Measurements from ENCODE around the gene ADTRP. TPM values are rescaled to one million over a fixed set of nuclear protein-coding genes. Genes with fewer than 3 reads are reported as not detected.

Gene ADTRP
- polyA plus RNA-seq, 1 donor (not counting 4 experiments of a cell fraction or from before 2014, with no cell fraction given), result 16.7 TPM

DNA sequence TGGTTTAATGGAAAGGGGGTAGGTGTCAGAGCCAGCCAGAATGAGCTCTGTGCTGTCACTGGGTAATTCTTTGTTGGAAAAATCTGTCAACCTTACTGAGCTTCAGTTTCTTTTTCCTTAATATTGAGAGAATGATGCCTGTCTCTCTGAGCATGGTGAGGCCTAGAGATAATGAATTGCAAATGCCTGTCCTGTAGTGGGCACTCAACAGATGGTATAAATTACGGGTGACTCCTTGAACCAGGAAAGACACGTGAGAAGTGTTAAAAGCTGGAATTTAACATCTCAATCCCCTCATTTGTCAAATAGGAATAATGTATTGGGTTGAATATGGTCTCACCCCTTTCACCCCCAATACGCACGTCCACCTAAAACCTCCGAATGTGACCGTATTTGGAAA, 74.9 kb downstream of the ADTRP start:
- H3K27me3 ChIP-seq (ENCODE audit: control insufficient read depth, extremely low read depth, insufficient read depth, low read length), result no peaks in the 10 kb centered on the region
- no peaks in the 10 kb centered on the region for H3K79me2 ChIP-seq (ENCODE audit: control insufficient read depth, insufficient read depth, low read length)
- H3K4me2 ChIP-seq (ENCODE audit: control insufficient read depth, extremely low read depth, insufficient read depth, low read depth, low read length), result no peak overlapping the region
- no peaks in the 10 kb centered on the region for H3K9me1 ChIP-seq (ENCODE audit: control insufficient read depth, extremely low read depth, insufficient read depth, low read length)
- DNase-seq (ENCODE audit: low read depth, low spot score) (no peak), FAIRE-seq (no peak)
- dilution Hi-C loops (cut with MboI; ENCODE audit: extremely low pct_ligation_motif_present, low sequenced_read_pairs), result no loop called here
- H3K9ac ChIP-seq (ENCODE audit: control insufficient read depth, extremely low read depth, insufficient read depth, low read length), result no peak overlapping the region
- H3K4me1 ChIP-seq (ENCODE audit: control insufficient read depth, extremely low read depth, insufficient read depth, low read length), result peaks cover 20% of the 10 kb centered on the region
- H3K9me3 ChIP-seq (ENCODE audit: control insufficient read depth, low read depth, low read length), result no peaks in the 10 kb centered on the region
- H3K36me3 ChIP-seq (ENCODE audit: control insufficient read depth in 2 of 2, extremely low read depth in 1 of 2, insufficient read depth in 2 of 2, low read length in 2 of 2), result no peaks in the 10 kb centered on the region
- H3K4me3 ChIP-seq (ENCODE audit: control insufficient read depth in 2 of 3, extremely low read depth in 1 of 3, insufficient read depth in 2 of 3, low read depth in 1 of 3, low read length in 3 of 3), result no peak overlapping the region
- no peaks in the 10 kb centered on the region for H4K20me1 ChIP-seq (ENCODE audit: control insufficient read depth, extremely low read depth, insufficient read depth, low read length)
- H2AFZ ChIP-seq (ENCODE audit: control insufficient read depth, low read length), result no peak overlapping the region
- no peak overlapping the region for H3K27ac ChIP-seq (ENCODE audit: control insufficient read depth, insufficient read depth, low read length)
- TF ChIP-seq, protein P1, sequence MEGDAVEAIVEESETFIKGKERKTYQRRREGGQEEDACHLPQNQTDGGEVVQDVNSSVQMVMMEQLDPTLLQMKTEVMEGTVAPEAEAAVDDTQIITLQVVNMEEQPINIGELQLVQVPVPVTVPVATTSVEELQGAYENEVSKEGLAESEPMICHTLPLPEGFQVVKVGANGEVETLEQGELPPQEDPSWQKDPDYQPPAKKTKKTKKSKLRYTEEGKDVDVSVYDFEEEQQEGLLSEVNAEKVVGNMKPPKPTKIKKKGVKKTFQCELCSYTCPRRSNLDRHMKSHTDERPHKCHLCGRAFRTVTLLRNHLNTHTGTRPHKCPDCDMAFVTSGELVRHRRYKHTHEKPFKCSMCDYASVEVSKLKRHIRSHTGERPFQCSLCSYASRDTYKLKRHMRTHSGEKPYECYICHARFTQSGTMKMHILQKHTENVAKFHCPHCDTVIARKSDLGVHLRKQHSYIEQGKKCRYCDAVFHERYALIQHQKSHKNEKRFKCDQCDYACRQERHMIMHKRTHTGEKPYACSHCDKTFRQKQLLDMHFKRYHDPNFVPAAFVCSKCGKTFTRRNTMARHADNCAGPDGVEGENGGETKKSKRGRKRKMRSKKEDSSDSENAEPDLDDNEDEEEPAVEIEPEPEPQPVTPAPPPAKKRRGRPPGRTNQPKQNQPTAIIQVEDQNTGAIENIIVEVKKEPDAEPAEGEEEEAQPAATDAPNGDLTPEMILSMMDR (optimal IDR thresholded peaks at IDR 0.05 in 1 of 3, IDR thresholded peaks at IDR 0.05 in 1 of 3, conservative IDR thresholded peaks at IDR 0.05 in 1 of 3; ENCODE audit: extremely low read depth in 1 of 3, insufficient read depth in 2 of 3, low read length in 3 of 3), result no peak
- TF ChIP-seq EZH2 (IDR thresholded peaks at IDR 0.05; ENCODE audit: low read length), result no peak

DNA sequence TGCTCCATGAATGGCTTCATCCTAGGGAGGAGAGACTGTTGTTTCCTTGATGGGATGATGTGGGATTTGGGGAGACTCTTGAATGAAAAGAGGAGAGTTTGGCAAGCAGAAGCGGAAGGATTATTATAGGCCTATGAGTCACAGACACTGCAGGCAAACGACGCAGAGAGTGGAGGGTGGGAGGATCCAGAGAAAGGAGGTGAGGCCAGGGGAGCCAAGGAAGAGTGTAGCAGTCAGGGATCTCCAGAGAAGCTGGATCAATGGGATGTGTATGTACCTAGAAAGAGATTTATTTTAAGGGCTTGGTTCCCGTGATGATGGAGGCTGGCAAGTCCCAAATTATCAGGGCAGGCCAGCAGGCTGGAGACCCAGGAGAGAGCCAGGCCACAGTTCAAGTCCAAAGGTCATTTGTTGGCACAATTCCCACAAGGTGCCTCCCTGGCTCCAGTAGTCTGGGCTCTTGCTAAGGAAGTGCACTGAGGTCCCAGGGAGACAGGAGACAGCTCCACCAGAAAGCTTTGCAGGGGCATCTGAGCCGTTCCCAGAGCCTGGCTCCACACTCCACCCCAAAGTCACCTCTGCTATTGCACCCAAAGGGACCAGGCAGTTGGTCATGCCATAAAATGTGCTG, 76.0 kb downstream of the ADTRP start:
- dilution Hi-C loops (cut with MboI; ENCODE audit: extremely low pct_ligation_motif_present, low sequenced_read_pairs), result no loop called here
- Histone ChIP-seq H3K9me1 (ENCODE audit: control insufficient read depth, extremely low read depth, insufficient read depth, low read length) (no peaks in the 10 kb centered on the region), H3K27me3 (ENCODE audit: control insufficient read depth, extremely low read depth, insufficient read depth, low read length) (no peaks in the 10 kb centered on the region), H4K20me1 (ENCODE audit: control insufficient read depth, extremely low read depth, insufficient read depth, low read length) (no peaks in the 10 kb centered on the region), H3K9ac (ENCODE audit: control insufficient read depth, extremely low read depth, insufficient read depth, low read length) (no peak overlapping the region), H3K27ac (ENCODE audit: control insufficient read depth, insufficient read depth, low read length) (peak overlapping the region; percentile 50), H3K4me1 (ENCODE audit: control insufficient read depth, extremely low read depth, insufficient read depth, low read length) (peaks cover 20% of the 10 kb centered on the region), H3K9me3 (ENCODE audit: control insufficient read depth, low read depth, low read length) (no peaks in the 10 kb centered on the region), H3K79me2 (ENCODE audit: control insufficient read depth, insufficient read depth, low read length) (no peaks in the 10 kb centered on the region), H2AFZ (ENCODE audit: control insufficient read depth, low read length) (peak overlapping the region; percentile 1), H3K4me3 (ENCODE audit: control insufficient read depth in 2 of 3, extremely low read depth in 1 of 3, insufficient read depth in 2 of 3, low read depth in 1 of 3, low read length in 3 of 3) (no peak overlapping the region), H3K4me2 (ENCODE audit: control insufficient read depth, extremely low read depth, insufficient read depth, low read depth, low read length) (peak overlapping the region; percentile 3), H3K36me3 (ENCODE audit: control insufficient read depth in 2 of 2, extremely low read depth in 1 of 2, insufficient read depth in 2 of 2, low read length in 2 of 2) (no peaks in the 10 kb centered on the region)
- DNase-seq (ENCODE audit: low read depth, low spot score) (peak; percentile 25), FAIRE-seq (peak; percentile 94)
- TF ChIP-seq EZH2 (IDR thresholded peaks at IDR 0.05; ENCODE audit: low read length), result no peak
- TF ChIP-seq, protein P1 (optimal IDR thresholded peaks at IDR 0.05 in 1 of 3, IDR thresholded peaks at IDR 0.05 in 1 of 3, conservative IDR thresholded peaks at IDR 0.05 in 1 of 3; ENCODE audit: extremely low read depth in 1 of 3, insufficient read depth in 2 of 3, low read length in 3 of 3), result no peak
